HepG2 (cell line): ENCODE results near the gene INPP5K. TPM values are rescaled to one million over a fixed set of nuclear protein-coding genes. Genes with fewer than 3 reads are reported as not detected.

Experiments used
- ATAC-seq: fragments of 200-7000 bp; cut with Tn5 transposase; 3 replicates; pipeline ENCODE4 v1.9.1; 2020; ENCODE audit warnings: mild to moderate bottlenecking, moderate library complexity
- BruUV-seq: library from RNA; stranded (reverse); fragments of 400-500 nt; replicated peaks from 2 replicates; lab custom pipeline; 2021; lab: Mats Ljungman, UMichigan
- CTCF ChIA-PET: fragments of 300-600 bp; formaldehyde crosslinking; extraction: SDS; loops from one replicate; lab custom pipeline; 2021; ENCODE audit warnings: low total read pairs, inconsistent platforms, low intra/inter-chr PET ratio; lab: Yijun Ruan, JAX
- POLR2A ChIA-PET: fragments of 350-600 bp; sonication (Branson Sonifier 250); formaldehyde crosslinking; loops from one replicate; lab custom pipeline; 2020; ENCODE audit warnings: antibody characterized with exemption, inconsistent platforms; lab: Yijun Ruan, JAX
- DNase-seq: peaks from one replicate; pipeline ENCODE4 v3.0.0-alpha.2; 2015; ENCODE audit warnings: low spot score
- FAIRE-seq: peaks from 3 replicates; lab custom pipeline; 2011; peaks lifted over from hg19 to GRCh38; lab: Jason Lieb, UNC
- H2AFZ ChIP-seq: one replicate; pipeline ENCODE4 v1.6.1; 2011; ENCODE audit warnings: low read length, inconsistent platforms
- H3K27ac ChIP-seq: fragments of 300-600 bp; 3 replicates; pipeline ENCODE4 v1.8.0; 2011; ENCODE audit warnings: mixed run types, mild to moderate bottlenecking, mixed read lengths, low read length, inconsistent platforms; ENCODE audit not compliant: insufficient read depth; ENCODE audit errors: extremely low read length
- H3K27me3 ChIP-seq, 2 experiments: fragments of 200-600 bp in 1 of 2; 2 replicates in 1 of 2; 3 replicates in 1 of 2; pipeline versions ENCODE4 v1.6.0 to v1.8.0; 2011; ENCODE audit warnings: low read length in 2 of 2, mild to moderate bottlenecking in 2 of 2, moderate library complexity in 2 of 2, inconsistent platforms in 1 of 2; ENCODE audit not compliant: insufficient read depth in 2 of 2, control insufficient read depth in 1 of 2
- H3K36me3 ChIP-seq, 2 experiments: fragments of 200-600 bp in 1 of 2; replicated peaks in 1 of 2; 2 replicates in 1 of 2; 3 replicates in 1 of 2; pipeline versions ENCODE4 v1.5.1 to v1.8.0; 2011; ENCODE audit warnings: low read length in 2 of 2, inconsistent platforms in 1 of 2; ENCODE audit not compliant: insufficient read depth in 2 of 2, control insufficient read depth in 1 of 2
- H3K4me1 ChIP-seq: 2 replicates; pipeline ENCODE4 v1.5.1; 2012; ENCODE audit warnings: low read length, inconsistent platforms; ENCODE audit not compliant: insufficient read depth
- H3K4me2 ChIP-seq: 2 replicates; pipeline ENCODE4 v1.6.0; 2011; ENCODE audit warnings: low read depth, low read length, inconsistent platforms
- H3K4me3 ChIP-seq, 3 experiments: fragments of 200-600 bp in 1 of 3; sonication (generic), shearing (Covaris generic) in 1 of 3; replicated peaks in 1 of 3; 2 replicates each; pipeline ENCODE4 v1.5.1; 2011 to 2016; ENCODE audit warnings: low read length in 3 of 3, inconsistent platforms in 2 of 3, low read depth in 2 of 3, mild to moderate bottlenecking in 2 of 3, control low read depth in 1 of 3, mixed read lengths in 1 of 3; ENCODE audit not compliant: insufficient read depth in 1 of 3
- H3K79me2 ChIP-seq: one replicate; pipeline ENCODE4 v1.6.1; 2011; ENCODE audit warnings: low read length, inconsistent platforms; ENCODE audit not compliant: insufficient read depth
- H3K9ac ChIP-seq: 2 replicates; pipeline ENCODE4 v1.6.0; 2011; ENCODE audit warnings: mild to moderate bottlenecking, low read depth, low read length, inconsistent platforms; ENCODE audit not compliant: insufficient read depth
- H3K9me3 ChIP-seq: 2 replicates; pipeline ENCODE4 v1.5.1; 2012; ENCODE audit warnings: mild to moderate bottlenecking, low read length
- H4K20me1 ChIP-seq: 2 replicates; pipeline ENCODE4 v1.6.0; 2011; ENCODE audit warnings: inconsistent platforms, mild to moderate bottlenecking, low read length, moderate library complexity; ENCODE audit not compliant: insufficient read depth
- HMG20B ChIP-seq: conservative IDR thresholded peaks from 2 replicates; pipeline ENCODE4 v1.6.1; 2016; ENCODE audit warnings: missing genetic modification reagents, missing compliant biosample characterization
- KAT2B ChIP-seq: fragments of 150-350 bp; IDR thresholded peaks from 2 replicates; pipeline ENCODE4 v1.6.1; 2014; ENCODE audit warnings: low read depth, low read length, borderline replicate concordance
- RFX1 ChIP-seq: fragments of 450-650 bp; IDR thresholded peaks from 2 replicates; pipeline ENCODE4 v1.6.1; 2017
- TP53 ChIP-seq: sonication (generic); formaldehyde crosslinking; conservative IDR thresholded peaks from 2 replicates; pipeline ENCODE4 v1.4.0; 2020; ENCODE audit warnings: missing genetic modification reagents
- ZFP90 ChIP-seq: sonication (generic); formaldehyde crosslinking; IDR thresholded peaks from 2 replicates; pipeline ENCODE4 v1.8.0; 2022; ENCODE audit warnings: missing genetic modification reagents, mild to moderate bottlenecking, inconsistent platforms, borderline replicate concordance
- ZNF432 ChIP-seq: sonication (generic); formaldehyde crosslinking; IDR thresholded peaks from 2 replicates; pipeline ENCODE4 v1.5.0; 2020; ENCODE audit warnings: missing genetic modification reagents, mild to moderate bottlenecking, borderline replicate concordance
- WGBS: methylation state at CpG from one replicate; pipeline ENCODE4 v1.1.6; 2017; ENCODE audit warnings: low lambda C conversion rate; 5-methylcytosine and 5-hydroxymethylcytosine counted together
- in situ Hi-C: cut with HindIII; loops from 2 replicates; pipeline ENCODE4 v1.10.0; 2017; ENCODE audit warnings: low pct_unique_long_range_greater_than_20kb; ENCODE audit not compliant: extremely low pct_ligation_motif_present
- intact Hi-C: fragments of 100-400 bp; cut with micrococcal nuclease; formaldehyde crosslinking; loops from one replicate; pipeline ENCODE4 v1.10.0; 2022; ENCODE audit not compliant: unreplicated experiment
- polyA plus RNA-seq, 8 experiments: library from polyadenylated mRNA; depleted of rRNA in 3 of 8; stranded (reverse) in 7 of 8; unstranded in 1 of 8; fragments of >200 nt; fragmentation: Illumina TruSeq in 4 of 8; extraction: Trizol in 4 of 8; gene quantifications; 2 replicates each; pipeline versions ENCODE4 v1.2.1 to v1.2.3, GENCODE V29; 2011 to 2016; ENCODE audit warnings: low read depth in 4 of 8, missing spikeins in 1 of 8, mixed read lengths in 1 of 8; ENCODE audit not compliant: insufficient read depth in 1 of 8
- total RNA-seq, 5 experiments: library from RNA; depleted of rRNA; stranded (reverse); fragments of >200 nt; fragmentation: Illumina TruSeq; extraction: Trizol; gene quantifications; 2 replicates each; pipeline ENCODE4 v1.2.3, GENCODE V29; 2016; ENCODE audit warnings: low read depth in 1 of 5
- TF ChIP-seq, protein P1 (sequence below): sonication (generic); formaldehyde crosslinking; conservative IDR thresholded peaks from 2 replicates; pipeline ENCODE4 v1.4.0; 2020; ENCODE audit warnings: missing genetic modification reagents
- TF ChIP-seq, protein P2 (sequence below): sonication (generic); formaldehyde crosslinking; IDR thresholded peaks from 2 replicates; pipeline ENCODE4 v1.4.0; 2020; ENCODE audit warnings: missing genetic modification reagents, borderline replicate concordance

INPP5K gene
- total and polyA plus RNA-seq, 2 of the 13 experiments (the other 11 are each of a cell fraction or from before 2014, with no cell fraction given), result 4.8 to 9.6 TPM

- intact Hi-C loops, result no loop called here
- Histone ChIP-seq H3K4me3 (no peak overlapping the region), H3K9me3 (no peaks in the 10 kb centered on the region), H3K27ac (no peak overlapping the region)
- TF ChIP-seq HMG20B, result no peak
- TF ChIP-seq ZNF432 (CRISPR knock-in tag), result no peak
- TF ChIP-seq KAT2B, result no peak
- TF ChIP-seq, protein P1, sequence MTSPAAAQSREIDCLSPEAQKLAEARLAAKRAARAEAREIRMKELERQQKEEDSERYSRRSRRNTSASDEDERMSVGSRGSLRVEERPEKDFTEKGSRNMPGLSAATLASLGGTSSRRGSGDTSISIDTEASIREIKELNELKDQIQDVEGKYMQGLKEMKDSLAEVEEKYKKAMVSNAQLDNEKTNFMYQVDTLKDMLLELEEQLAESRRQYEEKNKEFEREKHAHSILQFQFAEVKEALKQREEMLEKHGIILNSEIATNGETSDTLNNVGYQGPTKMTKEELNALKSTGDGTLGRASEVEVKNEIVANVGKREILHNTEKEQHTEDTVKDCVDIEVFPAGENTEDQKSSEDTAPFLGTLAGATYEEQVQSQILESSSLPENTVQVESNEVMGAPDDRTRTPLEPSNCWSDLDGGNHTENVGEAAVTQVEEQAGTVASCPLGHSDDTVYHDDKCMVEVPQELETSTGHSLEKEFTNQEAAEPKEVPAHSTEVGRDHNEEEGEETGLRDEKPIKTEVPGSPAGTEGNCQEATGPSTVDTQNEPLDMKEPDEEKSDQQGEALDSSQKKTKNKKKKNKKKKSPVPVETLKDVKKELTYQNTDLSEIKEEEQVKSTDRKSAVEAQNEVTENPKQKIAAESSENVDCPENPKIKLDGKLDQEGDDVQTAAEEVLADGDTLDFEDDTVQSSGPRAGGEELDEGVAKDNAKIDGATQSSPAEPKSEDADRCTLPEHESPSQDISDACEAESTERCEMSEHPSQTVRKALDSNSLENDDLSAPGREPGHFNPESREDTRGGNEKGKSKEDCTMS (CRISPR knock-in tag), result no peak
- TF ChIP-seq, all 625 proteins: peak for 0
- no peak for FAIRE-seq
- POLR2A ChIA-PET, result no interaction called here
- no peaks in the 10 kb centered on the region; a peak in 1 of 5 replicates for H3K27me3 ChIP-seq
- no peak overlapping the region for H3K4me2 ChIP-seq
- no peak overlapping the region for H3K9ac ChIP-seq
- no peak for ATAC-seq
- CTCF ChIA-PET, result no interaction called here
- H4K20me1 ChIP-seq, result no peaks in the 10 kb centered on the region
- peaks cover 24% of the 10 kb centered on the region for H3K4me1 ChIP-seq
- 89% methylated on average over 10 of the region's 11 CpGs for WGBS
- BruUV-seq, result no TSS peak
- no peak for DNase-seq
- peaks cover 7% of the 10 kb centered on the region for H3K79me2 ChIP-seq
- H2AFZ ChIP-seq, result no peak overlapping the region
- peaks cover 0 to 4% of the 10 kb centered on the region in 2 experiments; a peak in 1 of 5 replicates for H3K36me3 ChIP-seq
- in situ Hi-C loops, result loop anchor here (10.0 kb wide), 1 partner anchor 236 kb away; the partner anchor contains the start of genes BHLHA9 and TRARG1
Measured at GRCh38 chr17:1511290-1511689, 5.1 kb downstream of the INPP5K start.

- Histone ChIP-seq H3K27ac (peak overlapping the region; percentile 82), H3K4me2 (peak overlapping the region; percentile 78), H3K4me1 (peaks cover 17% of the 10 kb centered on the region), H4K20me1 (no peaks in the 10 kb centered on the region), H2AFZ (no peak overlapping the region), H3K36me3 (peaks cover 0 to 4% of the 10 kb centered on the region in 2 experiments; a peak in 1 of 5 replicates), H3K4me3 (peak overlapping the region in 1 of 3 experiments; percentile 41; a peak in 1 of 6 replicates), H3K27me3 (no peaks in the 10 kb centered on the region), H3K9ac (peak overlapping the region; percentile 30; the same call in 1 of the 2 replicates), H3K9me3 (no peaks in the 10 kb centered on the region), H3K79me2 (no peaks in the 10 kb centered on the region)
- ChIA-PET POLR2A (interaction anchor here (1.0 to 1.1 kb wide), 2 partner anchors 41 to 68 kb away, joined by 3 read pairs; no protein-coding TSS in a partner anchor), CTCF (no interaction called here)
- intact Hi-C loops, result no loop called here
- whole genome bisulfite sequencing, result 13% methylated on average over 7 of the region's 7 CpGs
- peak; percentile 92 for FAIRE-seq
- BruUV-seq, result no TSS peak
- DNase-seq, result peak; percentile 74
- ATAC-seq, result peak; percentile 94
- in situ Hi-C loops, result no loop called here
- TF ChIP-seq RFX1, result peak; percentile 38; the same call in 1 of the 2 replicates
- TF ChIP-seq ZFP90 (CRISPR knock-in tag), result no peak
- TF ChIP-seq, protein P2, sequence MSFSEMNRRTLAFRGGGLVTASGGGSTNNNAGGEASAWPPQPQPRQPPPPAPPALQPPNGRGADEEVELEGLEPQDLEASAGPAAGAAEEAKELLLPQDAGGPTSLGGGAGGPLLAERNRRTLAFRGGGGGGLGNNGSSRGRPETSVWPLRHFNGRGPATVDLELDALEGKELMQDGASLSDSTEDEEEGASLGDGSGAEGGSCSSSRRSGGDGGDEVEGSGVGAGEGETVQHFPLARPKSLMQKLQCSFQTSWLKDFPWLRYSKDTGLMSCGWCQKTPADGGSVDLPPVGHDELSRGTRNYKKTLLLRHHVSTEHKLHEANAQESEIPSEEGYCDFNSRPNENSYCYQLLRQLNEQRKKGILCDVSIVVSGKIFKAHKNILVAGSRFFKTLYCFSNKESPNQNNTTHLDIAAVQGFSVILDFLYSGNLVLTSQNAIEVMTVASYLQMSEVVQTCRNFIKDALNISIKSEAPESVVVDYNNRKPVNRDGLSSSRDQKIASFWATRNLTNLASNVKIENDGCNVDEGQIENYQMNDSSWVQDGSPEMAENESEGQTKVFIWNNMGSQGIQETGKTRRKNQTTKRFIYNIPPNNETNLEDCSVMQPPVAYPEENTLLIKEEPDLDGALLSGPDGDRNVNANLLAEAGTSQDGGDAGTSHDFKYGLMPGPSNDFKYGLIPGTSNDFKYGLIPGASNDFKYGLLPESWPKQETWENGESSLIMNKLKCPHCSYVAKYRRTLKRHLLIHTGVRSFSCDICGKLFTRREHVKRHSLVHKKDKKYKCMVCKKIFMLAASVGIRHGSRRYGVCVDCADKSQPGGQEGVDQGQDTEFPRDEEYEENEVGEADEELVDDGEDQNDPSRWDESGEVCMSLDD, result no peak
- TF ChIP-seq TP53 (CRISPR knock-in tag), result no peak
- TF ChIP-seq, protein P1 (CRISPR knock-in tag), result no peak
Measured at GRCh38 chr17:1509290-1509881, 7.0 kb downstream of the INPP5K start.
